NCI-H446 (cell line): Measurements from ENCODE around the gene CDKAL1.
"Not testable (repeated sequence)": the region's sequence is repeated elsewhere in the genome, so short reads cannot be mapped to it uniquely, and the experiment has no call there.

Experiments
- DNase-seq, 2 experiments: peaks; one replicate each; lab custom pipeline; 2025; lab: John Stamatoyannopoulos, UW

CDKAL1 gene

DNA sequence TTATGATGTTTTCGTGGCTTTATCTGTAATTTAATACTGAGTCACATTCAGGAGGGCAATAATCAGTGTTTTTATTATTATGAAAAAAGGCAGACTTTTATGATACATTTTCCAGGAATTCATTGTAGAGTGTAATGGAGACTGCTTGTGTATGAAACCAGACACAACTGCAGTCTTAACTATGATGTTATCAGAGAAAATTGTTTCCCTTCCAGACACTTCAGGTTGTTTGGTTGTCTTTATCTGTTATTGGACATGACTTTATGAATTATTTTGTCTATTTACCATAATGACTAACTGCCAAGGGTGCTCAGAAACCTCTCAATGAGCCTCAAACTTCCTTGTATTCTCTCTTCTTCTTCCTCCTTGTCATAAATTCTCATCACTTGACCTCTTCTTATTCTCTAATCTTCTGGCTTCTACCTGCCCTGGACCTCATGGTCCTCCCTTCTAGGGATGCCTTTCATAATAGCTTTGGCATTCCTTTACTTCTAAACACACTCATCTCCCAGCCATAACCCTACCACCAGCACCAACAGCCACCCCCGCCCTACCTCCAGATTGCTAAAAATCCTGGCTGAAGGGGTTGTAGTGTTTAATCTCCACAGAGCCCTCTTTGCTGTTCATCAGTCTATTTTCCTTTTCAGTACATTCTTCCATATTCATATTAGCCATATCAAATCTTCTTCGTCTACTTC is 492.5 kb downstream of the CDKAL1 start:
- DNase-seq = no peak

- DNase-seq = no peak
Measured at GRCh38 chr6:21027507-21027906, 493.2 kb downstream of the CDKAL1 start.

- no peak for DNase-seq
Measured at GRCh38 chr6:21031182-21031581, 496.9 kb downstream of the CDKAL1 start.

- no peak for DNase-seq
Measured at GRCh38 chr6:21033084-21033483, 498.8 kb downstream of the CDKAL1 start.

DNA sequence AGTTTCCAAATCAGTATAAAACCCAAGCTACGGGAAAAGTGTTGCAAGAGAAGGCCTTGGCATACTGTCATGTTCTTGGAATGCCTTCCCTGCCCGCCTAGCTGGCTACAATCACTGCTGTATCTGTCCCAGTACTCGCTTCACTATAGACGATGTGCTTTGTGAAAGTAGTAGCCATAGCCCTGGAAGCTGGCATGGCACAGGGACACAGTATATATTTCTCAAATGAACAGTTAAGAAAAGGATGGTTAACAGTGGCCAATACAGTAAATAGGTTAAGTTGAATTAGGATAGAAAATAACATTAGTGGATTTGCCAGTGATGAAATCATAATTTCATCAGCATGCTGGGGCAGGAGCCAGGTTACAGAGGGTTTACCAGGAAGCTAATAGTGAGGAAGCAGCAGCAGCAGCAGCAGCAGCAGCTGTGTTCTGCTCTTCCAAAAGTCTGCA is 499.3 kb downstream of the CDKAL1 start:
- peak in 1 of 2 experiments; percentile 23 for DNase-seq

- DNase-seq = no peak
Measured at GRCh38 chr6:21034345-21034744, 500.1 kb downstream of the CDKAL1 start.

GRCh38 chr6:21037453-21037852 is 503.2 kb downstream of the CDKAL1 start:
- DNase-seq = no peak

GRCh38 chr6:21039926-21040325 is 505.7 kb downstream of the CDKAL1 start:
- no peak for DNase-seq

GRCh38 chr6:21045135-21045700 is 511.0 kb downstream of the CDKAL1 start:
- no peak for DNase-seq

GRCh38 chr6:21046276-21046675 is 512.0 kb downstream of the CDKAL1 start:
- no peak for DNase-seq

- no peak for DNase-seq
Measured at GRCh38 chr6:21048047-21048446, 513.8 kb downstream of the CDKAL1 start.

GRCh38 chr6:21049148-21049547 is 514.9 kb downstream of the CDKAL1 start:
- no peak for DNase-seq

DNA sequence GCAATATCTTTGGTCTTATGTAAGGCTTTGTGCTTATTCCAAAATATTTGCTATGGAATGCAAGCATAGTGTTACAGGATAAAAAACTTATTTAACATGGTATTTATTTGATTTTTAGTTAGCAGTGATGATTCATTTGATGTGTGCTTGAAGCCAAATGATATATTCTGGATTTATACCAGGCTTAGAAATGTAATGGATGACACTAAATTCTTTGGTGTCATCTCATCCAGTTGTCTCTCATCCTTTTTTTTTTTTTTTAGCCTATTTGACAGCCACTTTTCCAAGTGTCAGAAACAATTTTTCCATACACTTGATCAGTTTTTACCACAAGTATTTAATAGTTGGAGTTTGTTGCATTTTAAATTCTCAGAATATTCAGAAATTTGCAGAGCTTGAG is 515.3 kb downstream of the CDKAL1 start:
- no peak for DNase-seq

- no peak for DNase-seq
Measured at GRCh38 chr6:21050935-21051334, 516.7 kb downstream of the CDKAL1 start.

- no peak for DNase-seq
Measured at GRCh38 chr6:21051777-21052176, 517.5 kb downstream of the CDKAL1 start.

GRCh38 chr6:21053612-21054011 is 519.4 kb downstream of the CDKAL1 start:
- no peak for DNase-seq

DNA sequence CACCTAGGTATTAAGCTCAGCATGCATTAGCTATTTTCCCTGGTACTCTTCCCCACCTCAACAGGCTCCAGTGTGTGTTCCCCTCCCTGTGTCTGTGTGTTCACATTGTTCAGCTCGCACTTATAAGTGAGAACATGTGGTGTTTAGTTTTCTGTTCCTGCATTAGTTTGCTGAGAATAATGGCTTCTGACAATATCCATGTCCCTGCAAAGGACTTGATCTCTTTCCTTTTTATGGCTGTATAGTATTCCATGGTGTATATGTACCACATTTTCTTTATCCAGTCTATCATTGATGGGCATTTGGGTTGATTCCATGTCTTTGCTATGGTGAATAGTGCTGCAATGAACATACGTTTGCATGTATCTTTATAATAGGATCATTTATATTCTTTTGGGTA is 521.2 kb downstream of the CDKAL1 start:
- DNase-seq = not testable (repeated sequence)

DNA sequence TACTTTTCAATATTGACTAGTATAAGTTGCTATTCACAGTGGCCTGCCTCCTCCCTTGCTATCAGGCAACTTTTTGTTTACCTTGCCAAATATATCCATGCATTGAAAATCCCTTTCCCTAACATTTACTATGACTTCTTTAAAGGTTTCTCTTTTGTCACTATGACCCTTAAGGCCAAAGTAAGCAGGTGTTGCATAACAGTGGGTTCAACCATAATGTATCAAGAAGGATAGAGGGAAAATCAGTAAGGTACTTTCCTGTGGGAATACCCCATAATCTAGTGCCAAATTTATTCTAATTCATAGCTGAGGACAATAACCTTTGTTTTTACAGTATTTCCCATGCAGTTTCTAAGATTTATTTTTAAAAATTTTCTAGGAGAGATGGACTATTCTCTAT is 527.6 kb downstream of the CDKAL1 start:
- no peak for DNase-seq

DNA sequence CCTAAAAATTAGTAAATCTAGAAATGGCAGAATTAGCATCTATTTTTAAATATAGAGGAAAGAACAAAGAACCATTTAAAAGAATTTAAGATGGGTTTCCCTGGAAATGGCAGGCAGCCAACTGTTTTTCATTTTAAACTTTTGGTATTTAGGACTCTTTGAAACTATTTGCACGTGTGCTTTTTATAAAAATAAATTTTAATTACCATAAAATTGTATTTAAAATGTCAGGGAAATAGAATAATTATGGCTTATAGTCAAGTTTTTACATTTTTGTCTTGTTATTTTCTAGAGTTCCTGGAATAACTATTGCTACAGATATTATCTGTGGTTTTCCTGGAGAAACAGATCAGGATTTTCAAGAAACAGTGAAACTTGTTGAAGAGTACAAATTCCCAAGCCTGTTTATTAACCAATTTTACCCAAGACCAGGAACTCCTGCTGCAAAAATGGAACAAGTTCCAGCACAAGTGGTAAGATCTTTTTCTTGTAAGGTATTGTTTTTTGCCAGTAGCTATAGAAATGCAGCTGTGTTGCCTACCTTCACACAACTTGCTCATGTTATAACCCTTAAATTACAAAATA is 530.6 kb downstream of the CDKAL1 start:
- no peak for DNase-seq

DNA sequence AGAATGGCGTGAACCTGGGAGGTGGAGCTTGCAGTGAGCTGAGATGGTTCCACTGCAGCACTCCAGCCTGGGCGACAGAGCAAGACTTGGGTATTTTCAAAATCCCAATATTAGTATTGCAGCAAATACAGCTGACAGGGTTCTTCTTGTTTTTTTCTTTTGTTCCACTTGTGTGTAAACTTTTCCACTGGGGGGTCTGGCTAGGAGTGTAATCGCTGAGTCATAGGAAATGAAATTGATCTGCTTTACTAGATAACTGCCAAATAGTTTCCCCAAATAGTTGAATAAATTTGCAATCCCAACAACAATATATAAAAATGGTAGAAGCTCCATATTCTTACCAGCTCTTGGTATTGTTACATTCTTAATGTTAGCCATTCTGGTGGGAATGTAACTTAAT is 533.3 kb downstream of the CDKAL1 start:
- DNase-seq = no peak

GRCh38 chr6:21070620-21071019 is 536.4 kb downstream of the CDKAL1 start:
- no peak for DNase-seq

- no peak for DNase-seq
Measured at GRCh38 chr6:21071780-21072468, 537.7 kb downstream of the CDKAL1 start.

DNA sequence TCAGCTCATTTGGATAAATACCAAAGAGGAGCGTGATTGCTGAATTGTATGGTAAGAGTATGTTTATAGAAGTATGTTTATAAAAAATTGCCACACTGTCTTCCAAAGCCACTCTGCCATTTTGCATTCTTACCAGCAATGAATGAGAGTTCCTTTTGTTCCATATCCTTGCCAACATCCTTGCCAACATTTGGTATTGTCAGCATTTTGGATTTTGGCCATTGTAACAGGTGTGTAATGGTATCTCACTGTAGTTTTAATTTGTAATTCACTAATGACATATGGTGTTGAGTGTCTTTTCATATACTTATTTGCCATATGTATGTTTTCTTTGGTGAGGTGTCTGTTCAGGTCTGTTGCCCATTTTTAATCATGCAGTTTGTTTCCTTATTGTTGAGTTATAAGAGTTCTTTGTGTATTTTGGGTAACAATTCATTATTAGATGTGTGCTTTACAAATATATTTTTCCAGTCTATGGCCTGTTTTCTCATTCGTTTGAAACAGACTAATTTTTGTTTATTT is 539.1 kb downstream of the CDKAL1 start:
- peak in 1 of 2 experiments; percentile 38 for DNase-seq
